NCI-H82 treated with DMSO at 0.1 percent for 48 hours (cell line): ENCODE measurements around the gene SBNO1.
"Not testable (repeated sequence)": the region's sequence is repeated elsewhere in the genome, so short reads cannot be mapped to it uniquely, and the experiment has no call there.

Experiments
- DNase-seq: peaks from one replicate; lab custom pipeline; 2025; ENCODE audit not compliant: unreplicated experiment; lab: John Stamatoyannopoulos, UW

Gene SBNO1

DNA sequence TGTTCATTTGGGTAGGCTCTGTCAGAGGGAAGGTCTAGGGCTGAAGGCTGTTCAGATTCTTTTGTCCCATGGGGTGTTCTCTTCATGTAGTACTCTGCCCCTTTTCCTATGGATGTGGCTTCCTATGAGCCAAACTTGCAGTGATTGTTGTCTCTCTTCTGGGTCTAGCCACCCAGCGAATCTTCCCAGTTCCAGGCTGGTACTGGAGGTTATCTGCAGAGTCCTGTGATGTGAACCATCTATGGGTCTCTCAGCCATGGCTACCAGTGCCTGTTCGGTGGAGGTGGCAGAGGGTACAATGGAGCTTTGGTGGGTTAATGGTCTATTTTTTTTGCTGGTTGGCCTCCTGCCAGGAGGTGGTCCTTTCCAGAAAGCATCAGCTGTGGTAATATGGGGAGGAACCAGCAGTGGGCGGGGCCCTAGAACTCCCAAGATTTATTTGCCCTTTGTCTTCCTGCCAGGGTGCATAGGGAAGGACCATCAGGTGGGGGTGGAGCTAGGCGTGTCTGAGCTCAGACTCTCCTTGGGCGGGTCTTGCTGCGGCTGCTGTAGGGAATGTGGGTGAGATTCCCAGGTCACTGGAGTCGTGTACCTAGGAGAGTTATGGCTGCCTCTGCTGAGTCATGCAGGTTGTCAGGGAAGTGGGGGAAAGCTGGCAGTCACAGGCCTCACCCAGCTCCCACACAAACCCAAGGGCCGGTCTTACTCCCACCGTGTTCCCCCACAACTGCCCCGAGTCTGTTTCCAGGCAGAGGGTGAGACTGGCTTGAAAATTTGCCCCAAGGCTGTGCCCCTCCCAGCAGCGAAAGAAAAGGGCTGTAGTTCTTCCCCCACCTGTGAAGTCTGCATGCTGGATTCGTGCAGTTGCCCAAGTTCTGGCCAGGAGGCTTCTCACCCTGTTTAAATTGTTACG lies 113.9 kb downstream of the SBNO1 start:
- peak; percentile 95 for DNase-seq

- DNase-seq: not testable (repeated sequence)
Observed at GRCh38 chr12:123248996-123249741, 115.5 kb downstream of the SBNO1 start.

GRCh38 chr12:123248129-123248528 lies 116.5 kb downstream of the SBNO1 start:
- DNase-seq: not testable (repeated sequence)

- no peak for DNase-seq
Observed at GRCh38 chr12:123245678-123246077, 119.0 kb downstream of the SBNO1 start.

DNA sequence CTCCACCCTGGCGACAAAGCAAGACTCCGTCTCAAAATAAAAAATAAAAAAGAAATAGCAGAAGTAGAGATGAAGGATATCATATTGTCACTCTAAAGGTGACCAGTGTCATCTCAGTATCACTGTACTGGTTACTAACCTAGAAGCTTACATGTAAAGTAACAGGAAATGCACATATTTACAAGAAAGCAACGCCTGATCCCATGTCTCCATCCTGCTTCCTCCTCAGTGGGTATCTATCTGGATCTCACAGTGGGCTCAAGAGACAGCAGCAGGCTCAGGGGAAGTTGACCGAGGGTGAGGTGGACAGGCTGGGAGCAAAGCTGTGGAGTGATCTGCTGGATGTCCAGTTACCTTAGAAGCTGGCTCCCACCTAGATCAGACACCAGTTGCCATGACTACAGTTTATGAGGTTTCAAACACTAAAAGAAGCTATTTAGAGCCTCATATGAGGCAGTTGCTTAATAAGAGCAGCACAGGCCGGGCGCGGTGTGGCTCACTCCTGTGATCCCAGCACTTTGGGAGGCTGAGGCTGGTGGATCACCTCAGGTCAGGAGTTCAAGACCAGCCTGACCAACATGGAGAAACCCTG lies 120.9 kb downstream of the SBNO1 start:
- DNase-seq: no peak

- DNase-seq: no peak
Observed at GRCh38 chr12:123242116-123242904, 122.3 kb downstream of the SBNO1 start.
